ENCODE measurements around the gene EPGN.

EPGN gene

GRCh38 chr4:74362347-74362746 is 54.1 kb downstream of the EPGN start:
- TF ChIP-seq ZNF16 (tag by site-specific recombination; IDR thresholded peaks at IDR 0.05; ENCODE audit: low read depth) (no peak), ZNF416 (tag by site-specific recombination; IDR thresholded peaks at IDR 0.05) (no peak), ZNF214 (tag by site-specific recombination; IDR thresholded peaks at IDR 0.05; ENCODE audit: borderline replicate concordance) (no peak), PRDM10 (tag by site-specific recombination; IDR thresholded peaks at IDR 0.05) (no peak), ZNF747 (tag by site-specific recombination; IDR thresholded peaks at IDR 0.05) (no peak), ZNF121 (tag by site-specific recombination; IDR thresholded peaks at IDR 0.05) (no peak), ZEB2 (tag by site-specific recombination; IDR thresholded peaks at IDR 0.05) (no peak), ZNF501 (tag by site-specific recombination; IDR thresholded peaks at IDR 0.05) (no peak), ZNF791 (tag by site-specific recombination; IDR thresholded peaks at IDR 0.05) (no peak), ZBTB11 (tag by site-specific recombination; conservative IDR thresholded peaks at IDR 0.05; ENCODE audit: low read depth) (no peak), OSR2 (tag by site-specific recombination; IDR thresholded peaks at IDR 0.05) (no peak), ZBTB8A (tag by site-specific recombination; IDR thresholded peaks at IDR 0.05) (no peak)
- Histone ChIP-seq H3K9me3 (ENCODE audit: control insufficient read depth, insufficient read depth, low read depth, low read length) (no peaks in the 10 kb centered on the region), H3K4me3 (ENCODE audit: low read depth, low read length) (no peak overlapping the region), H3K4me1 (ENCODE audit: control insufficient read depth, insufficient read depth, low read length) (no peaks in the 10 kb centered on the region), H3K36me3 (ENCODE audit: control insufficient read depth in 2 of 2, insufficient read depth in 1 of 2, low read length in 2 of 2) (no peaks in the 10 kb centered on the region), H3K27ac (ENCODE audit: extremely low read depth, low read depth, low read length) (no peak overlapping the region)
- ChIA-PET POLR2A (no interaction called here), CTCF (no interaction called here)

- no peak overlapping the region for H3K4me3 ChIP-seq (ENCODE audit: low read depth, low read length)
- H3K4me1 ChIP-seq (ENCODE audit: control insufficient read depth, insufficient read depth, low read length): no peaks in the 10 kb centered on the region
- CTCF ChIA-PET: no interaction called here
- H3K27ac ChIP-seq (ENCODE audit: extremely low read depth, low read depth, low read length): no peak overlapping the region
- no peaks in the 10 kb centered on the region for H3K9me3 ChIP-seq (ENCODE audit: control insufficient read depth, insufficient read depth, low read depth, low read length)
- H3K36me3 ChIP-seq (ENCODE audit: control insufficient read depth in 2 of 2, insufficient read depth in 1 of 2, low read length in 2 of 2): no peaks in the 10 kb centered on the region
- TF ChIP-seq TRIM28 (IDR thresholded peaks at IDR 0.05; ENCODE audit: borderline replicate concordance, low read length) (no peak), ZNF324 (tag by site-specific recombination; IDR thresholded peaks at IDR 0.05) (no peak), ZNF530 (tag by site-specific recombination; IDR thresholded peaks at IDR 0.05; ENCODE audit: low read depth) (no peak)
- POLR2A ChIA-PET: no interaction called here
Measured at GRCh38 chr4:74364256-74364651, 56.0 kb downstream of the EPGN start.

GRCh38 chr4:74364652-74365491 is 56.6 kb downstream of the EPGN start, which contains the start of gene EREG:
Gene EREG (plus strand): TSS chr4:74365145. CDS start chr4:74365309, 164 bp downstream.
- no peaks in the 10 kb centered on the region for H3K36me3 ChIP-seq (ENCODE audit: control insufficient read depth in 2 of 2, insufficient read depth in 1 of 2, low read length in 2 of 2)
- CTCF ChIA-PET: no interaction called here
- H3K4me3 ChIP-seq (ENCODE audit: low read depth, low read length): peak within 1 kb of the TSS; percentile 29
- no peak within 1 kb of the TSS for H3K27ac ChIP-seq (ENCODE audit: extremely low read depth, low read depth, low read length)
- H3K4me1 ChIP-seq (ENCODE audit: control insufficient read depth, insufficient read depth, low read length): no peaks in the 10 kb centered on the region
- POLR2A ChIA-PET: no interaction called here
- no peaks in the 10 kb centered on the region for H3K9me3 ChIP-seq (ENCODE audit: control insufficient read depth, insufficient read depth, low read depth, low read length)
- TF ChIP-seq ZNF785 (tag by site-specific recombination; IDR thresholded peaks at IDR 0.05): no peak
- no peak for TF ChIP-seq ZNF239 (tag by site-specific recombination; IDR thresholded peaks at IDR 0.05)
- TF ChIP-seq PBX3 (CRISPR knock-in tag; IDR thresholded peaks at IDR 0.05): no peak
- TF ChIP-seq EGR2 (tag by site-specific recombination; IDR thresholded peaks at IDR 0.05; ENCODE audit: low read depth): no peak
- no peak for TF ChIP-seq ZXDB (tag by site-specific recombination; IDR thresholded peaks at IDR 0.05)
- peak; percentile 62 for TF ChIP-seq ZNF335 (tag by site-specific recombination; conservative IDR thresholded peaks at IDR 0.05)
- TF ChIP-seq ZNF350 (tag by site-specific recombination; IDR thresholded peaks at IDR 0.05): no peak
- no peak for TF ChIP-seq ZNF18 (tag by site-specific recombination; IDR thresholded peaks at IDR 0.05)

Data from HEK293 (cell line).